GM18868 (cell line): ENCODE results near the gene HYLS1.

Source experiments
- ATAC-seq: cut with Tn5 transposase; IDR thresholded peaks from one replicate; pipeline ENCODE4 v1.9.1; 2021; ENCODE audit warnings: mild to moderate bottlenecking, moderate library complexity; ENCODE audit not compliant: unreplicated experiment

The HYLS1 gene

GRCh38 chr11:125948278-125949051, 61.0 kb downstream of the HYLS1 start:
- ATAC-seq, result no peak

GRCh38 chr11:125949271-125950177, 62.1 kb downstream of the HYLS1 start:
- ATAC-seq, result no peak

- no peak for ATAC-seq
These were observed 62.7 kb downstream of the HYLS1 start for GRCh38 chr11:125950178-125950490.
